Retinal pigment epithelial cell (primary cell): ENCODE measurements around the gene SCAPER.
"Not testable (repeated sequence)": the region's sequence is repeated elsewhere in the genome, so short reads cannot be mapped to it uniquely, and the experiment has no call there.

Source experiments
- DNase-seq: peaks from one replicate; pipeline ENCODE4 v3.0.0-alpha.2; 2010; ENCODE audit warnings: low read depth
- H3K4me3 ChIP-seq: 2 replicates; pipeline ENCODE4 v1.5.1; 2011; ENCODE audit warnings: mild to moderate bottlenecking, low read length, control low read depth, moderate library complexity
- CTCF ChIP-seq: conservative IDR thresholded peaks from 2 replicates; pipeline ENCODE4 v1.5.1; 2011; ENCODE audit warnings: low read depth, low read length, control low read depth, inconsistent platforms

SCAPER gene

GRCh38 chr15:76905855-76906254 lies 715 bp upstream of the SCAPER start:
- DNase-seq, result no peak
- TF ChIP-seq CTCF, result no peak
- peak overlapping the region; percentile 79 for H3K4me3 ChIP-seq

- TF ChIP-seq CTCF, result no peak
- DNase-seq, result no peak
Measured at GRCh38 chr15:76904461-76905012, 603 bp downstream of the SCAPER start.

GRCh38 chr15:76903251-76903681 lies 1.9 kb downstream of the SCAPER start:
- H3K4me3 ChIP-seq, result no peak overlapping the region
- DNase-seq, result no peak
- TF ChIP-seq CTCF, result peak; percentile 25

More at GRCh38 chr15:76904461-76905012, 603 bp downstream of the SCAPER start:
- H3K4me3 ChIP-seq, result peak overlapping the region; percentile 79

- TF ChIP-seq CTCF, result no peak
- H3K4me3 ChIP-seq, result no peak overlapping the region
- no peak for DNase-seq
Measured at GRCh38 chr15:76901965-76902364, 3.2 kb downstream of the SCAPER start.

GRCh38 chr15:76899931-76900310 lies 5.2 kb downstream of the SCAPER start:
- H3K4me3 ChIP-seq, DNase-seq: not testable (repeated sequence)

- H3K4me3 ChIP-seq, DNase-seq: not testable (repeated sequence)
Measured at GRCh38 chr15:76899176-76899930, 5.8 kb downstream of the SCAPER start.

GRCh38 chr15:76898102-76898501 lies 7.0 kb downstream of the SCAPER start:
- TF ChIP-seq CTCF, result no peak
- DNase-seq, result no peak
- H3K4me3 ChIP-seq, result no peak overlapping the region

GRCh38 chr15:76894174-76894573 lies 11.0 kb downstream of the SCAPER start:
- H3K4me3 ChIP-seq, result no peak overlapping the region
- no peak for DNase-seq
- no peak for TF ChIP-seq CTCF

GRCh38 chr15:76892836-76893235 lies 12.3 kb downstream of the SCAPER start:
- DNase-seq, H3K4me3 ChIP-seq: not testable (repeated sequence)

GRCh38 chr15:76887280-76888141 lies 17.6 kb downstream of the SCAPER start:
- not testable (repeated sequence) for H3K4me3 ChIP-seq, DNase-seq
